Stomach smooth muscle (tissue), 2 donors: ENCODE data around the gene PPP1R36.
A peak's percentile ranks its signal among the peaks of the same experiment; 100 is the strongest.

ENCODE experiments used
- H3K27ac ChIP-seq: one replicate; pipeline ENCODE4 v1.7.0; 2013; ENCODE audit warnings: mild to moderate bottlenecking, low read length, inconsistent platforms
- H3K27me3 ChIP-seq, 2 donors: one replicate each; pipeline ENCODE4 v1.7.0; 2013; ENCODE audit warnings: low read length in 2 of 2; ENCODE audit not compliant: insufficient read depth in 2 of 2, control insufficient read depth in 1 of 2
- H3K36me3 ChIP-seq, 2 donors: one replicate each; pipeline ENCODE4 v1.7.0; 2013; ENCODE audit warnings: low read length in 2 of 2; ENCODE audit not compliant: control insufficient read depth in 2 of 2, insufficient read depth in 2 of 2
- H3K4me1 ChIP-seq: one replicate; pipeline ENCODE4 v1.7.0; 2013; ENCODE audit warnings: low read length; ENCODE audit not compliant: control insufficient read depth, insufficient read depth
- H3K4me3 ChIP-seq, 2 donors: one replicate each; pipeline ENCODE4 v1.7.0; 2013; ENCODE audit warnings: low read length in 2 of 2
- H3K9ac ChIP-seq, 2 donors: one replicate each; pipeline ENCODE4 v1.7.0; 2013; ENCODE audit warnings: low read length in 2 of 2, mild to moderate bottlenecking in 1 of 2
- H3K9me3 ChIP-seq, 2 donors: one replicate each; pipeline ENCODE4 v1.7.0; 2013; ENCODE audit warnings: low read length in 2 of 2; ENCODE audit not compliant: control insufficient read depth in 2 of 2
- donor health status: healthy.
- donor health status: Pancreatic carcinoma.

Gene PPP1R36

GRCh38 chr14:64636208-64636979 lies 86.6 kb downstream of the PPP1R36 start:
- peak overlapping the region in 1 of 2 donors; percentile 32 for H3K9ac ChIP-seq
- H3K9me3 ChIP-seq, result no peaks in the 10 kb centered on the region
- H3K4me3 ChIP-seq, result no peak overlapping the region
- no peaks in the 10 kb centered on the region for H3K27me3 ChIP-seq
- no peaks in the 10 kb centered on the region for H3K36me3 ChIP-seq
- no peaks in the 10 kb centered on the region for H3K4me1 ChIP-seq
- no peak overlapping the region for H3K27ac ChIP-seq

GRCh38 chr14:64636980-64637429 lies 87.2 kb downstream of the PPP1R36 start:
- Histone ChIP-seq H3K4me3 (no peak overlapping the region), H3K4me1 (no peaks in the 10 kb centered on the region), H3K36me3 (no peaks in the 10 kb centered on the region), H3K27ac (no peak overlapping the region), H3K27me3 (no peaks in the 10 kb centered on the region), H3K9me3 (no peaks in the 10 kb centered on the region), H3K9ac (peak overlapping the region in 1 of 2 donors; percentile 32)

DNA sequence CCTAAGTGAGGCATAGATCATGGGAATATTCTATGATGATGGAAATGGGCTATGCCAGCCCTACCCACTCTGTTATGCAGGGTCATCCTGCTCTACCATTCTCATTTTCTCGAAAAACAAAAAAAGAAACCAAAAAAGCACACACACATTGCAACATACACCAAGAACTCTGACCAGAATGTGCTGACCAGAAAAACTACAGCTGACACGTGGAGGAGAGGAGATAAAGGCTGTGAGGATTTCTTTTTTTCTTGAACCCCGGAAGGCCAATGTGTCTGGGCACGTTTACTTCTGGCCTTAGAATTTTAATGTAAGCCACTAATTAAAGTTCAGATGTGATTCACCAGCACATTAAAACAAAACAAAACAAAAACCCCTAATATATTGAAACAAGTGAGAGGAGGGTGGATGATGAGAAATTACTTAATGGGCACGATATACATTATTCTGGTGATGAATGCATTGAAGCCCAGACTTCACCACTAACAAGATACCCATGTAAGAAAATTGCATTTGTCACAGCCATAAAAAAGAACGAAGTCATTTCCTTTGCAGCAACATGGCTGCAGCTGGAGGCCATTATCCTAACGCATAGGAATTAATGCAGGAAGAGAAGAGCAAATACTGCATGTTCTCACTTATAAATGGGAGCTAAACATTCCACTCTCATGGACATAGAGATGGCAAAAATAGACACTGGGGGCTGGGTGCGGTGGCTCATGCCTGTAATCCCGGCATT lies 88.1 kb downstream of the PPP1R36 start:
- no peaks in the 10 kb centered on the region for H3K4me1 ChIP-seq
- no peak overlapping the region for H3K4me3 ChIP-seq
- H3K27ac ChIP-seq, result no peak overlapping the region
- H3K9ac ChIP-seq, result no peak overlapping the region
- H3K9me3 ChIP-seq, result no peaks in the 10 kb centered on the region
- no peaks in the 10 kb centered on the region for H3K36me3 ChIP-seq
- H3K27me3 ChIP-seq, result no peaks in the 10 kb centered on the region

DNA sequence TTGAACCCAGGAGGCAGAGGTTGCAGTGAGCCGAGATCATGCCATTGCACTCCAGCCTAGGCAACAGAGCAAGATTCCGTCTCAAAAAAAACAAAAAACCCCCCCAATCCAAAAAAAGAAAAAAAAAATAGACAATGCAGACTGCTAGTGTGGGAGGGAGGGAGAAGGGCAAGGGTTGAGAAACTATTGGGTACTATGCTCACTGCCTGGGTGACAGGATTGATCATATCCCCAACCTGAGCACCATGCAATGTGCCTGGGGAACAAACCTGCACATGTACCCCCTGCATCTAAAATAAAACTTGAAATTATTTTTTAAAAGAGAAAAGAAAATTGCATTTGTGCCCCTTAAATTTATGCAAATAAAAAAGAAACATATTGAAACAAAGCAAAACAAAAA lies 88.9 kb downstream of the PPP1R36 start:
- Histone ChIP-seq H3K4me1 (no peaks in the 10 kb centered on the region), H3K4me3 (no peak overlapping the region), H3K27ac (no peak overlapping the region)

More for the DNA sequence above, 88.9 kb downstream of the PPP1R36 start:
- H3K9ac ChIP-seq, result no peak overlapping the region
- H3K9me3 ChIP-seq, result no peaks in the 10 kb centered on the region
- H3K27me3 ChIP-seq, result no peaks in the 10 kb centered on the region
- H3K36me3 ChIP-seq, result no peaks in the 10 kb centered on the region
